ENCODE data around the gene WDR37.

The WDR37 gene

GRCh38 chr10:1130995-1131790 is 75.0 kb downstream of the WDR37 start:
- no peak for DNase-seq

GRCh38 chr10:1132584-1132983 is 76.4 kb downstream of the WDR37 start:
- DNase-seq, result no peak

GRCh38 chr10:1133495-1134045 is 77.4 kb downstream of the WDR37 start:
- no peak for DNase-seq

GRCh38 chr10:1134156-1134555 is 78.0 kb downstream of the WDR37 start:
- DNase-seq, result no peak

GRCh38 chr10:1136268-1136667 is 80.1 kb downstream of the WDR37 start:
- DNase-seq, result no peak

GRCh38 chr10:1137499-1138163 is 81.4 kb downstream of the WDR37 start:
- no peak for DNase-seq

- DNase-seq, result no peak
Measured at GRCh38 chr10:1138529-1138928, 82.3 kb downstream of the WDR37 start.

GRCh38 chr10:1141261-1141660 is 85.1 kb downstream of the WDR37 start:
- DNase-seq, result no peak

- no peak for DNase-seq
Measured at GRCh38 chr10:1141701-1142100, 85.5 kb downstream of the WDR37 start.

GRCh38 chr10:1142596-1142995 is 86.4 kb downstream of the WDR37 start:
- DNase-seq, result no peak

GRCh38 chr10:1147810-1148209 is 91.6 kb downstream of the WDR37 start:
- DNase-seq, result no peak

GRCh38 chr10:1148855-1149605 is 92.8 kb downstream of the WDR37 start:
- no peak for DNase-seq

GRCh38 chr10:1149793-1150637 is 93.8 kb downstream of the WDR37 start:
- no peak for DNase-seq

GRCh38 chr10:1150638-1150955 is 94.4 kb downstream of the WDR37 start:
- DNase-seq, result no peak

- DNase-seq, result no peak
Measured at GRCh38 chr10:1151076-1152033, 95.2 kb downstream of the WDR37 start.

- no peak for DNase-seq
Measured at GRCh38 chr10:1152386-1153250, 96.4 kb downstream of the WDR37 start.

- no peak for DNase-seq
Measured at GRCh38 chr10:1153251-1153763, 97.1 kb downstream of the WDR37 start.

GRCh38 chr10:1153805-1154351 is 97.7 kb downstream of the WDR37 start:
- DNase-seq, result no peak

- DNase-seq, result no peak
Measured at GRCh38 chr10:1154531-1155295, 98.5 kb downstream of the WDR37 start.

Data from HCEC 1CT (cell line).